ENCODE data around the gene ZFAND6.
"Not testable (repeated sequence)": the region's sequence is repeated elsewhere in the genome, so short reads cannot be mapped to it uniquely, and the experiment has no call there.

The ZFAND6 gene

GRCh38 chr15:80093854-80094418 lies 34.5 kb downstream of the ZFAND6 start:
- peak overlapping the region; percentile 24 for H3K27ac ChIP-seq
- DNase-seq (ENCODE audit: low read depth, low spot score), result peak; percentile 16

GRCh38 chr15:80095511-80095910 lies 36.0 kb downstream of the ZFAND6 start:
- DNase-seq (ENCODE audit: low read depth, low spot score), result no peak
- H3K27ac ChIP-seq, result no peak overlapping the region

GRCh38 chr15:80095969-80096368 lies 36.5 kb downstream of the ZFAND6 start:
- DNase-seq (ENCODE audit: low read depth, low spot score), result no peak
- H3K27ac ChIP-seq, result no peak overlapping the region

DNA sequence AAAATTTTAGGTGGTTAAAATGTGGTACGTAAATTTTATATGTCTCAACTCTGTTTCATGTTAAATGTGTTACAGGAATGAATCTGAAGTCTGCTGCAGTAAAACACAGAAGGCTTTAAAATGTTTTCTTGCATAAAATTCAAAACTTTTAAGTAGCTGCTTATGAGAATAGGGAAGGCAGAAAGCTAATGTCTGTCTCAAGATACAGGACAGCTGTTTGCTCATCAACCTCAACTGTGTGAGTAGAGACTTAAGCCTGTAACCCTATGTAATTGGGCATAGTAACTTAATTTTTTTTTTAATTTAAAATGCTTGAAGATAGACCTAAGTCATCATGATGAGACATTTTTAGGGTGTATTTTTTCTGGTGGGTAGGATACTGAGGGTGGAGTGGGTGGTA lies 38.9 kb downstream of the ZFAND6 start:
- no peak for DNase-seq (ENCODE audit: low read depth, low spot score)
- H3K27ac ChIP-seq, result no peak overlapping the region

GRCh38 chr15:80099241-80099640 lies 39.8 kb downstream of the ZFAND6 start:
- DNase-seq (ENCODE audit: low read depth, low spot score), result no peak
- H3K27ac ChIP-seq, result no peak overlapping the region

GRCh38 chr15:80099662-80100061 lies 40.2 kb downstream of the ZFAND6 start:
- DNase-seq (ENCODE audit: low read depth, low spot score); H3K27ac ChIP-seq: not testable (repeated sequence)

- H3K27ac ChIP-seq, result no peak overlapping the region
- no peak for DNase-seq (ENCODE audit: low read depth, low spot score)
Observed at GRCh38 chr15:80100247-80100646, 40.8 kb downstream of the ZFAND6 start.

- DNase-seq (ENCODE audit: low read depth, low spot score), result no peak
- peak overlapping the region; percentile 75 for H3K27ac ChIP-seq
Observed at GRCh38 chr15:80105193-80105592, 45.7 kb downstream of the ZFAND6 start.

DNA sequence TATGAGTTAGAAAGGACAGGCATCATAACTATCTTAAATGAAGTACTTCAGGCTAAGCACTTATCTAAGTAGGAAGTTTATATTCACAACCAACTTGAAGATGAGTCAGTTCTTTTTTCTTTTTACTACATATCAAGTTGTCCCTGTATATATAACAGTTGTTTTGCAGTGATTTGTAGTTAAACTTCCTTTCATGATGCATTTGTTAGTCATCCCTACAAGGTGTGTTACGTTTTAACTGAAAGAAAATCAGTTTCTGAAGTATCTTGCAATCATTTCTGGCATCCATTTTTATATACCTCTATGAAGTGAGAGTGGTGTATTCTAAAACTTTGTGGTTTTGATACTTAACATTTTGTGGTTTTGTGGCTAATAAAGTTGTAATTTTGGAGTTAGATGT lies 46.1 kb downstream of the ZFAND6 start:
- DNase-seq (ENCODE audit: low read depth, low spot score), result peak; percentile 71
- H3K27ac ChIP-seq, result peak overlapping the region; percentile 75

DNA sequence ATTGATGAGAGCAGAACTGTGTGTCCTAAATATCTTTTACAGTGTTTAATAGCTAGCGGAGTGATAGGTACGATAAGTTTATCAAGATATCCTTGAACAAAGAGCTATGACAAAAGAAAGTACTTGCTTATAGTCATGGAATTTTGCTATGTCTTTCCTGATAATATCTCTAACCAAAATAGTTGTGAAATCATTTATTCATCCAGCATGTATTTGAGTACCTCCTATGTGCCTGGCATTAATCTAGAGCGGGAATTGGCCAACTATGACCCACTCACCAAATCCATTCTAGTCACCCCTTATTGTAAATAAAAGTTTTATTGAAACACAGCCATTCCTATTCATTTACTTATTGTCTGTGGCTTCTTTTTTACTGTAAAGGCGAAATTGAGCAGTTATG lies 46.6 kb downstream of the ZFAND6 start:
- DNase-seq (ENCODE audit: low read depth, low spot score), result peak; percentile 61
- peak overlapping the region; percentile 75 for H3K27ac ChIP-seq

DNA sequence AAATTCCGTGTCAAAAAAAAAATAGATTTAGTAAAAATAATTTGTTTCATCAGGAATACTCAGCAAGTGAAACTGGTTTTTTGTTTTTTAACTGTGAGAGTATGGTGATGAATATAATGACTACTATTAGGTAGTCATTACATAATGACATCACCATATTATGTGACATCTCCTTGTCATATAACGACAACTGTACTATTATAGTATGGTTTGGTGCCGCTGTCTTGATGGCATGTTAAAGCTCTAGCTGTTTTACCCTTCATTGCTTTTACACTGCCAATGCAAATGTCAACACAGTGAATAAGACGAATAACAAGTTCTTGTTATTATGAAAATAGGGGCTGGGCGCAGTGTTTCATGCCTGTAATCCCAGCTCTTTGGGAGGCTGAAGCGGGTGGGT lies 47.7 kb downstream of the ZFAND6 start:
- DNase-seq (ENCODE audit: low read depth, low spot score), result no peak
- no peak overlapping the region for H3K27ac ChIP-seq

GRCh38 chr15:80107774-80108173 lies 48.3 kb downstream of the ZFAND6 start:
- no peak for DNase-seq (ENCODE audit: low read depth, low spot score)
- no peak overlapping the region for H3K27ac ChIP-seq

- H3K27ac ChIP-seq, result no peak overlapping the region
- no peak for DNase-seq (ENCODE audit: low read depth, low spot score)
Observed at GRCh38 chr15:80109388-80109787, 49.9 kb downstream of the ZFAND6 start.

DNA sequence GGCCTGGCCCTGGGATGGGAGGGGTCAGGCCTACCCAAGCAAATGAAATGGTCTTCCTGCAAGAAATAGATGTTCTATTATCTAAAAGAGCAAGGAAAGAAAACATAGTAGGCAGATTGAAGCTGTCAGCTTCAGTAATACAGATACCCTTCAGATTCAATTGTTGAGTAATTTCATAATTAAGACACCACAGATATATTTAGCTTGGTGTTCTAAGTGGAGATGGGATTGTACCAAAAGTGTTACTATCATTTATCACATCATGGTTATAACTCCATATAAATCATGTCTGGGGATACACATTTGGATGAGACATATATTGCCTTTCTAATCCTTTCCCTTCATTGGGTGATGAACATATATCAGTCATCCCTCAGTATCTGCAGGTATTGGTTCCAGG lies 51.4 kb downstream of the ZFAND6 start:
- no peak for DNase-seq (ENCODE audit: low read depth, low spot score)
- no peak overlapping the region for H3K27ac ChIP-seq

GRCh38 chr15:80114114-80114513 lies 54.6 kb downstream of the ZFAND6 start:
- no peak overlapping the region for H3K27ac ChIP-seq
- DNase-seq (ENCODE audit: low read depth, low spot score), result no peak

- DNase-seq (ENCODE audit: low read depth, low spot score), result no peak
- no peak overlapping the region for H3K27ac ChIP-seq
Observed at GRCh38 chr15:80115021-80115420, 55.5 kb downstream of the ZFAND6 start.

GRCh38 chr15:80118956-80119355 lies 59.5 kb downstream of the ZFAND6 start:
- no peak overlapping the region for H3K27ac ChIP-seq
- no peak for DNase-seq (ENCODE audit: low read depth, low spot score)

GRCh38 chr15:80120636-80121035 lies 61.2 kb downstream of the ZFAND6 start:
- DNase-seq (ENCODE audit: low read depth, low spot score), result no peak

GRCh38 chr15:80121546-80121945 lies 62.1 kb downstream of the ZFAND6 start:
- DNase-seq (ENCODE audit: low read depth, low spot score), result no peak
- no peak overlapping the region for H3K27ac ChIP-seq

More at GRCh38 chr15:80120636-80121035, 61.2 kb downstream of the ZFAND6 start:
- no peak overlapping the region for H3K27ac ChIP-seq

DNA sequence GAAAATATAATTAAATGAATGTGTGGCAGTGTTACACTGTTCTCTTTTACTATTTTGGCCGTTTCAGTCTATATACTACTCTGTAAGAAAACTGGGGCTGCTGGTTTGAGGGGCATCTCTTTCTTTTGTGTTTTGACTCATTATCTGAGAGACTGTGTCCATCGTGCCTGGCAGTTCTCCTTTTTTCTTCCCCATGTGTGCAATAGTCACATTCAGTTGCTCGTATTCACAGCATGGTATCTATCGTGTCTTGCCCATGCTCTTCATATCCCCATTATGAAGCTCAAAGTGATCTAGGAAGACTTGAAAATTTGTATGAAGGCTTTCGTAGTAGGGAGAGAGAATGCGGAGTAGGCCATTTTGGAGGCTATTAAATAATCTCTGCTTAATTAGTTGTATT lies 63.6 kb downstream of the ZFAND6 start:
- no peak for DNase-seq (ENCODE audit: low read depth, low spot score)
- no peak overlapping the region for H3K27ac ChIP-seq

- not testable (repeated sequence) for H3K27ac ChIP-seq; DNase-seq (ENCODE audit: low read depth, low spot score)
Observed at GRCh38 chr15:80127253-80127652, 67.8 kb downstream of the ZFAND6 start.

DNA sequence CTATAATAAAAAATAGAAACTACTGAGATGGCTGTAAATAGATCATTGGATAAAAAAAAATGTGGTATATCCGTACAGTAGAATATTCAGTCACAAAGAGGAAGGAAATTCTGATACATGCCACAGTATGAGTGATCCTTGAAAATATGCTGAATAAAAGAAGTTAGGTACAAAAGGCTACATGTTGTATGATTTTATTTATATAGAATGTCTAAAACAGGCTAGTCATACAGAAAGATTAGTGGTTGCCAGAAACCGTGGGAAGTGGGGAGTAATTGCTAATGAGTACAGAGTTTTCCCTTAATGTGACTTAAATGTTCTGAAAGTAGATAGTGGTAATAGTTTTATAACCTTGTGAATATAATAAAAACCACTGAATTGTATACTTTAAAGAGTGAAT lies 68.4 kb downstream of the ZFAND6 start:
- no peak for DNase-seq (ENCODE audit: low read depth, low spot score)
- no peak overlapping the region for H3K27ac ChIP-seq

GRCh38 chr15:80132382-80132781 lies 72.9 kb downstream of the ZFAND6 start:
- H3K27ac ChIP-seq, result no peak overlapping the region
- DNase-seq (ENCODE audit: low read depth, low spot score), result no peak

All from epithelial cell of prostate (primary cell).